Subcutaneous adipose tissue (tissue), 4 donors: ENCODE results near the gene SYPL2. TPM values are rescaled to one million over a fixed set of nuclear protein-coding genes. Genes with fewer than 3 reads are reported as not detected.

ENCODE experiments used
- total RNA-seq, 4 donors: library from RNA; depleted of rRNA; stranded (reverse); fragments of >200 nt; gene quantifications; one replicate each; pipeline ENCODE4 v1.1.0, GENCODE V29; 2016
- TF ChIP-seq, protein P1 (sequence below): fragments of 450-650 bp; IDR thresholded peaks from one replicate; pipeline ENCODE4 v1.5.1; 2016; ENCODE audit warnings: low read depth, mild to moderate bottlenecking, control low read depth, antibody characterized with exemption, moderate library complexity

The SYPL2 gene
- total RNA-seq, 4 donors from 2014 or later: 0.22 to 1.3 (median 0.83) TPM

DNA sequence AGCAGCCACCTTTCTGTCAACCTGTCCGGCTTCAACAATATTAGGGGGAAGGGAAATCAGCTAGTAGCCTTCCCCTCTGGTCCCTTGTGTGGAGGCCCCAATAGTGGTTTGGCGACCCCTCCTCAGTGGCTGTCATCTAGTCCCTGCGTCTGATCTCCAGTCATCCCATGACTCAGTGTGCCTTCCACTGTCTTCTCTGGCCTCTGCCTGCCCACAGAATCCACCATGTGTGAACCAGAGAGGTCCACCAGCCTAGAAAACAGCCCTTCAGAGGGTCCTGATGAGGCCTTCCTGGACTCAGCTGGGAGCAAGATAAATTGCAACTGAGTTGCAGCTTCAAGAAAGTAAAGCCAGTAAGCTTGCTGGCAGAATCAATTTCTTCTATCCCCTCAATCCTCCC is 13.6 kb downstream of the SYPL2 start:
- TF ChIP-seq, protein P1, sequence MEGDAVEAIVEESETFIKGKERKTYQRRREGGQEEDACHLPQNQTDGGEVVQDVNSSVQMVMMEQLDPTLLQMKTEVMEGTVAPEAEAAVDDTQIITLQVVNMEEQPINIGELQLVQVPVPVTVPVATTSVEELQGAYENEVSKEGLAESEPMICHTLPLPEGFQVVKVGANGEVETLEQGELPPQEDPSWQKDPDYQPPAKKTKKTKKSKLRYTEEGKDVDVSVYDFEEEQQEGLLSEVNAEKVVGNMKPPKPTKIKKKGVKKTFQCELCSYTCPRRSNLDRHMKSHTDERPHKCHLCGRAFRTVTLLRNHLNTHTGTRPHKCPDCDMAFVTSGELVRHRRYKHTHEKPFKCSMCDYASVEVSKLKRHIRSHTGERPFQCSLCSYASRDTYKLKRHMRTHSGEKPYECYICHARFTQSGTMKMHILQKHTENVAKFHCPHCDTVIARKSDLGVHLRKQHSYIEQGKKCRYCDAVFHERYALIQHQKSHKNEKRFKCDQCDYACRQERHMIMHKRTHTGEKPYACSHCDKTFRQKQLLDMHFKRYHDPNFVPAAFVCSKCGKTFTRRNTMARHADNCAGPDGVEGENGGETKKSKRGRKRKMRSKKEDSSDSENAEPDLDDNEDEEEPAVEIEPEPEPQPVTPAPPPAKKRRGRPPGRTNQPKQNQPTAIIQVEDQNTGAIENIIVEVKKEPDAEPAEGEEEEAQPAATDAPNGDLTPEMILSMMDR: no peak

DNA sequence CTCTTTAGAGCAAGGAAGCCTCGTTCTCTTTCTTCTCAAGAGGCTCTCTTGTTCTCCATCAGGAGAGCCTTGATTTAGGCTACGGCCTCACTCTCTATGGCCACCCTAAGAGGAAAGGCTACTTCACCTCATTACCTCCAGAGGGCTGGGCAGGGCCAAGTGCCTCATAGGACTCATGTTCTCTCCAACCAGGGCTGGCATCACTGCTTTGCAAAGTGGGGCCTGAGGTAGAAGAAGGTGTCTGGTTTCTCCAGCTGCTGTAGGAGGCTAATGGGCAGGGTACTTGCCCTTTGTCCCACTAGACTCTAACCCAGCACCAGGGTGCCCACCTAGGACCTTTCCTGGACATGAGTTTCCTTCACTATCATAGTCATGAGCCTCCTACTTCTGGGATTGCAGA is 15.3 kb downstream of the SYPL2 start:
- TF ChIP-seq, protein P1: no peak

DNA sequence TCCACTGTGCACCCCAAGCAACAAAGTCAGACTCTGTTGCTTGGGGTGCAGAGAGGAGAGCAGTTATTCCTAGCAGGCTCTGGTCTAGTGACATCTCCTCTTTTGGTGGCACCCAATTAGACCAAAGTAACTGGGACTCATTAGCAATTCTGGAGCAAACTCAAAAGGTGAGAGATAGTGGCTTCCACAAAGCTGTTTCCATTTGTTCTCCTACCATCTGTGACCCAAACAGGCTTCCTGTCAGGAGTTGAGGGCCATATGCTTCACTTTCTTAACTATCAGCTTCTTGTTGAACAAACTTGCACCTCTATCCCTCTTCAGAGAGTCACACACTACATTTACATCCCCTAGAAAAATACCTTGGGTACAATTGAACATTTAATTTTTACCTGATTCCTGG is 15.9 kb downstream of the SYPL2 start:
- TF ChIP-seq, protein P1: no peak

DNA sequence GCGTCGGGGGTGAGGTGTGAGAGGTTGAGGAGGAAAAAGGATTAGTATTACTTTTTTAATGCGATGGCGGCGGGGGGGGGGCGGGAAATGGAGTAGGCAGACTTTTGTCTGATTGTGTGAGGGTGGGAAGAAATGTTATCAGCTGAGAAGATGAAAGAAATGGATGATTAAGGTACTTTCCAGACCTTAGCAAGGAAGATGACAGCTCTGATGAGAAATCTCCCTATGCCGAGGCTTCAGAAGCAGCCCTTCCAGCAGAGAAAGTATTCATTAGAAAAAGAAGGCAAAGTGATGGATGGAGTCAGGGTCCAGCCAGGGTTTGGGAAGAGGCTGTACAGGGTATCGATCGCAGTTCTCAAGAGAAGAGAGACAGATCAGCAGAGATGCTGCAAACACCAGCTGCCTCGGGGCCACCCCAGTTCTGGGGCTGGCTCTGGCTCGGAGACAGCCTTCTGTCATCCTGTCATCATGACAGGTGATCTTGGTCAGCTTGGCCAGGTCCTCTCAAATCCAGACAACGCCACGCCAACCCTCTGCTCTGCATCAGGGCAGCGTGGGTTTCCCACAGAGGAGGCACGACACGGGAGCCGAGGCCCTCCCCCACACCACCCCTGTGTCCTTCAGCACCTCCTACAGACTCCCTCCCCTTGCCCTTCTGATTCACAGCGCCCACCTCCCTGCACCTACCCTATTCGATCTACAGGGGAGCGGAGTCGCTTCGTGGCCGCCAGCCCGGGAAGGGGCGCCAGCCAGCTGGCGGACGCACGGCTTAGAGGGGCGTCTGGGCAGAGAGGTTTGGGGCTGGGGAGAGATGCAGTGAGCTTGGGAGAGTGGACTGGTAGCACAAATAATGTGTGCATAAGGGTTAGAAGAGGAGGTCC is 16.7 kb downstream of the SYPL2 start:
- TF ChIP-seq, protein P1: no peak

DNA sequence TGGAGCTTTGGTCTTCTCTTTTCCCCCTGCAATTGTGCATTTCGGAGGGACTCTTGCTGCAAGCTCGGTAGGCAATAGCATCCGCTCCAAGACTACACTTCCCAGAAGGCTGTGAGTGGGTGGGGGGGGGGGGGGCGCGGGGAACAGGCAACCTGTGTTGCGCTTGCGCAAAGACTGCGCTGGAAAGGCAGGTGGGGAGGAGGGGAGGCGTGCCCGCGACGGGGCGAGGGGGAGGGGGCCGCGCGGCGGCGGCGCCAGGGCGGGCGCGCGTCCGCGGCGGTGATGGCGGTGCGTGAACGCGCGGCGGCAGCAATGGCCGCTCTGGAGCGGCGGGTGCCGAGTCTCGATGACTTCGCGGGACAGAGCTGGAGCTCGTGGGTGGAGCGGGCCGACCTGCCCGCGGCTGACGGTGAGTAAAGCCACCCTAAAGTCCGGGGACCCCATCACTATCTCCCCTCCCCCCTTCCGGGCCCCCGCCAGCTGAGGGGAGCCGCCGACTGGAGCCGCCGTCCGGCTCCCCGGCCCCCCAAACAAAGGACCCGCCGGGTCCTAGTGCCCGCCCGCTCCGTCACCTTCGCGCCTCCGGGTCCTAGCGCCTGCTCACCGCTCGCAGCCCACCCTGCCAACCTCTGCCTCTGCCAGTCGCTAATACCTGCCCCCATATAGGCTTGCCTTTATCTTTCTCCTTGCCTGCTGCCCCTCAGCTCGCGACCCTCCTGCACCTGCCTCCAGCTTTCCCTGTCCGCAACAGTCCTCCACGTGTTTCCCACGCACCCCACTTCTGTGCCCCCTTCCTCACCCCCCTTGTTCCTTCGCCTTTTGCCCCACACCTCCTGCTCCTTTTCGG is 17.5 kb downstream of the SYPL2 start, which contains the start of gene ATXN7L2:
TSS of gene ATXN7L2 (plus strand) at position 234 of the 847 bp plus-strand sequence. CDS start at position 283, 49 bp downstream.
- TF ChIP-seq, protein P1: no peak

DNA sequence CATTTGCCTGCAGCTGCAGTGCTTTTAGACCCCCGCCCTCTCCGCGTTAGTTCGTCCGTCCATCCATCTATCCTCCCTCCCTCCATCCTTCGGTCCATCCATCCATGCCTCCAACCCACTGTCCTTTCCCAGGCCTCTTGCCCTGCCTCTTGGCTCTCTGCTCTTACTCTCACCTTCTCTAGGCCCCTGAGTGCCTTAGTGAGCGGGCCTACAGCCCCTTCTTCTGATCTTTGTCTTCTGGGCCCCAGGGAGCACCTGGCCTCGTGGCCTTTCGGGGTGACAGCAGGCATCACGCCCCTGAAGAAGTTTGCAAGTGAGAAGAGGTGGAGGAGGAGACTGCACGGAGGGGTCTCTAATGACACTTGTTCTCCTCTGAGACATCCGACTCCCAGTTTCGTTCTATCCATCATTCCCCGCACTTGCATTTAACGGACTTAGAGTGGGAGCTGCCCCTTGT is 18.2 kb downstream of the SYPL2 start:
- TF ChIP-seq, protein P1: no peak

DNA sequence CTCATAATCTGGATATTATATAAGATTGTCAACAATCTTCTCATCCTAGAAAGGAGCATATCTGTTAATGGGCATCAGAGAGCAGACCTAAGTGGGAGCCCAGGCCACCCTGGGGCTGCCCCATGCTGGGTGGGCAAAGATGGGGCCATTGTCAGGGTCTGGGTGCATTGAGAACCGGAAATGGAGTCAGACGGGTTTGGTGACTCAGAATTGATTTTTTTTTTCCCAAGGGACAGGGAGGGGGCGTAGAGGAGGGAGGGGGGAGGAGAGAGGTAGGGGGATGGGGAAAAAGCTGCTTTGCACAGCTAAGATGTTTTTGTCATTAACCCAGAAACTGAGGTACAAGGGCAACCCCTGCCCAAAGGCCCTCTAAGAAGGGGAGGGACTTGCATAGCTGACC is 18.7 kb downstream of the SYPL2 start:
- TF ChIP-seq, protein P1: no peak
